IMR-90 (cell line): ENCODE measurements around the gene RBKS.

Source experiments
- CEBPB ChIP-seq: IDR thresholded peaks from 2 replicates; pipeline ENCODE4 v1.6.1; 2012; ENCODE audit warnings: low read depth, low read length, improper control_type of control experiment
- CTCF ChIP-seq: conservative IDR thresholded peaks from 2 replicates; pipeline ENCODE4 v1.5.1; 2012; ENCODE audit warnings: mild to moderate bottlenecking, low read depth, low read length, improper control_type of control experiment
- FOS ChIP-seq: fragments of 150-350 bp; IDR thresholded peaks from 2 replicates; pipeline ENCODE4 v1.6.1; 2016; ENCODE audit warnings: low read depth, low read length
- MAFK ChIP-seq: IDR thresholded peaks from 2 replicates; pipeline ENCODE4 v1.6.1; 2012; ENCODE audit warnings: low read depth, low read length, improper control_type of control experiment
- MAZ ChIP-seq: IDR thresholded peaks from 2 replicates; pipeline ENCODE4 v1.6.1; 2012; ENCODE audit warnings: low read depth, mild to moderate bottlenecking, low read length, improper control_type of control experiment, moderate library complexity, borderline replicate concordance
- NFE2L2 ChIP-seq: fragments of 150-350 bp; IDR thresholded peaks from 2 replicates; pipeline ENCODE4 v1.6.1; 2016; ENCODE audit warnings: low read depth, mild to moderate bottlenecking, low read length
- POLR2A ChIP-seq: IDR thresholded peaks from 2 replicates; pipeline ENCODE4 v1.6.1; 2012; ENCODE audit warnings: mild to moderate bottlenecking, low read depth, low read length
- RAD21 ChIP-seq: IDR thresholded peaks from 2 replicates; pipeline ENCODE4 v1.6.1; 2012; ENCODE audit warnings: low read length, improper control_type of control experiment
- RCOR1 ChIP-seq: IDR thresholded peaks from 2 replicates; pipeline ENCODE4 v1.6.1; 2012; ENCODE audit warnings: mild to moderate bottlenecking, low read length, improper control_type of control experiment; ENCODE audit not compliant: insufficient replicate concordance
- USF2 ChIP-seq: fragments of 150-350 bp; IDR thresholded peaks from 2 replicates; pipeline ENCODE4 v1.6.1; 2017; ENCODE audit warnings: mild to moderate bottlenecking, antibody characterized with exemption, low read length, low read depth

GRCh38 chr2:27756544-27757498, 133.4 kb downstream of the RBKS start:
- TF ChIP-seq CTCF (no peak), FOS (no peak), MAFK (no peak), POLR2A (no peak), MAZ (no peak), CEBPB (no peak), NFE2L2 (no peak), RCOR1 (no peak), RAD21 (no peak), USF2 (no peak)
